Activated CD8-positive, alpha-beta T cell treated with anti-CD3 and anti-CD28 coated beads, Interleukin-2, amount 10 ng/mL, durations not matched to agents 7 days and 5 days (primary cell): ENCODE measurements around the gene IFI16. TPM values are rescaled to one million over a fixed set of nuclear protein-coding genes. Genes with fewer than 3 reads are reported as not detected.

Source experiments
- ATAC-seq: fragments of 150-1000 bp; cut with Tn5 transposase; one replicate; pipeline ENCODE4 v1.10.0; 2021; ENCODE audit warnings: moderate library complexity
- CTCF ChIA-PET: fragments of 350-600 bp; sonication (Branson Sonifier 250); formaldehyde crosslinking; loops from one replicate; lab custom pipeline; 2021; ENCODE audit warnings: antibody characterized with exemption; lab: Charles Lee
- POLR2A ChIA-PET: fragments of 350-600 bp; sonication (Branson Sonifier 250); formaldehyde crosslinking; loops from one replicate; lab custom pipeline; 2021; ENCODE audit warnings: antibody characterized with exemption; lab: Charles Lee
- DNase-seq: peaks from one replicate; pipeline ENCODE4 v3.0.0-alpha.2; 2020
- H3K27ac Mint-ChIP-seq: one replicate; pipeline ENCODE4 v1.8.0; 2021; ENCODE audit warnings: mild to moderate bottlenecking, mixed read lengths
- H3K27me3 Mint-ChIP-seq: one replicate; pipeline ENCODE4 v1.8.0; 2021; ENCODE audit warnings: low read depth, mixed read lengths
- H3K36me3 Mint-ChIP-seq: one replicate; pipeline ENCODE4 v1.8.0; 2021; ENCODE audit warnings: low read depth, mixed read lengths
- H3K4me1 Mint-ChIP-seq: one replicate; pipeline ENCODE4 v1.8.0; 2021; ENCODE audit warnings: low read depth, mixed read lengths
- H3K4me3 Mint-ChIP-seq: one replicate; pipeline ENCODE4 v1.8.0; 2021; ENCODE audit warnings: mild to moderate bottlenecking, mixed read lengths
- H3K9me3 Mint-ChIP-seq: one replicate; pipeline ENCODE4 v1.8.0; 2022; ENCODE audit warnings: mixed read lengths; ENCODE audit not compliant: insufficient read depth
- total RNA-seq, 2 experiments: library from RNA; stranded (reverse); gene quantifications; one replicate each; pipeline ENCODE4 v1.2.3, GENCODE V29; 2021

IFI16 gene
- total RNA-seq, 2 experiments from 2014 or later, result 308 to 314 TPM

DNA sequence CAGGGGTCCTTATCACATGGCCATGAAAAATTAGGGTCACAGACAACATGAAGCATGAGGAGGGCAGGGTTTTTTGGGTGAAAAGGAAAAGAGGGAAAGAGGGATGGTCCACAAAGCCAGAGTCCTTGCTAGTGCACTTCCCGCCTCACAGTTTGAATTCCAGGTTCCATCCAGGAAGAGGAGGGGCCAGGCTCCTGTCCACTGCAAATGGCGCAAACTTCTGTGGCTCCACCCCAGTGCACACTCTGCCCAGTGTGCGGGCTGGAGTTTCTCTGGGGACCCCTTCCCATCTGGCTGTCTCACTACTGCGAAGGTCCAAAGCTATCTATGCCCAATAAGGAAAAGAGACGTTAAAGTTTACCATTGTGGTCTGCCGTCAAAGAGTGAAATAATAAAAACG is 49.0 kb downstream of the IFI16 start:
- no peaks in the 10 kb centered on the region for H3K27me3 Mint-ChIP-seq
- H3K9me3 Mint-ChIP-seq, result no peaks in the 10 kb centered on the region
- H3K27ac Mint-ChIP-seq, result no peak overlapping the region
- ChIA-PET CTCF (interaction anchor here (0.8 to 4.2 kb wide), 3 partner anchors 13 to 74 kb away, joined by 3 to 27 read pairs (median 3); partner anchors contain the start of gene AIM2), POLR2A (interaction anchor here (0.8 to 1.4 kb wide), 3 partner anchors 15 to 49 kb away, joined by 3 read pairs; partner anchors contain the start of gene IFI16)
- DNase-seq (no peak), ATAC-seq (no peak)
- H3K4me1 Mint-ChIP-seq, result peaks cover 21% of the 10 kb centered on the region
- no peak overlapping the region for H3K4me3 Mint-ChIP-seq
- peaks cover 39% of the 10 kb centered on the region for H3K36me3 Mint-ChIP-seq

DNA sequence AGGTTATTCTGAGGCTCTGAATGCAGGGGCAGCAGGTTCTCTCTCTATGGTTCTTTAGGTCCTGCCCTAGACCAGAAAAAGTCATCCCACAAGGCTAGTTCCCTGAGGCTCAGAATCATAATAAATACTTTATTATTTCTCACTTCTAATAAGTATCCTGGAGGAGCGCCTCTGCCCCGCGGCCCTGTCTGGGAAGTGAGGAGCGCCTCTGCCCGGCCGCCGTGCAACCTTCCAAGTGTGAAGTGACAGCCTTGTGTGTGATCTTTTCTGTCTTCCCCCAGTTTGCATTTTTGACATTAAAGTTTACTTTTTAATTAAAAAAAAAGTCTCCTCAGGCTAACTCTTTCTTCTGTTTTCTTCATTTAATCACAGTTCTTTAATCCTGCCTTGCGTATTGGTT is 55.4 kb downstream of the IFI16 start:
- no peak for DNase-seq
- CTCF ChIA-PET, result interaction anchor here (2.0 kb wide), 1 partner anchor 23 kb away, joined by 5 read pairs; no protein-coding TSS in a partner anchor
- Mint-ChIP-seq H3K4me3 (no peak overlapping the region), H3K4me1 (peaks cover 17% of the 10 kb centered on the region), H3K27me3 (no peaks in the 10 kb centered on the region), H3K9me3 (no peaks in the 10 kb centered on the region), H3K36me3 (peaks cover 5% of the 10 kb centered on the region), H3K27ac (no peak overlapping the region)
- ATAC-seq, result no peak
- POLR2A ChIA-PET, result interaction anchor here (1.5 kb wide), 1 partner anchor 56 kb away, joined by 6 read pairs; the partner anchor contains the start of gene IFI16

DNA sequence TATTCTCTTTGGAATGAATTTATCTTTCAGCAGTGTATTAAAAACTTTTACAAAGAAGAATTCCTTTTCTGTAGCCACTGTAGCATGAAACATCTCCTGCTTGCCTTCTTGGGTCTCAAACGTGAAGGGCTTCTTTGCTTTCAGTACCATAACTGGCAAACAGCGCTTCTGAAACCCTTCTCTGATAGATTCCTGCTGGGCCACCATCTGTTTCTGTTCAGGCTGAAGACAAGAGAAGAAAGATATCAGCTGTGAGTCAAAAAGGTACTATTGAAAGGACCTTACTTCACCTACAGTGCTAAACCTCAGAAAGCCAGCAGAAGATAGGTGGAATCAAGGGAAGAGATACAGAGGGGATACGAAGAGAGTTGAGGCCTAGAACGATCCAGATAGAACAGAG is 56.4 kb downstream of the IFI16 start:
- Mint-ChIP-seq H3K4me1 (peaks cover 17% of the 10 kb centered on the region), H3K36me3 (peaks cover 5% of the 10 kb centered on the region), H3K4me3 (no peak overlapping the region), H3K9me3 (no peaks in the 10 kb centered on the region), H3K27me3 (no peaks in the 10 kb centered on the region), H3K27ac (no peak overlapping the region)
- DNase-seq, result no peak
- ChIA-PET POLR2A (interaction anchor here (1.0 kb wide), 1 partner anchor 46 kb away, joined by 5 read pairs; no protein-coding TSS in a partner anchor), CTCF (no interaction called here)
- no peak for ATAC-seq

DNA sequence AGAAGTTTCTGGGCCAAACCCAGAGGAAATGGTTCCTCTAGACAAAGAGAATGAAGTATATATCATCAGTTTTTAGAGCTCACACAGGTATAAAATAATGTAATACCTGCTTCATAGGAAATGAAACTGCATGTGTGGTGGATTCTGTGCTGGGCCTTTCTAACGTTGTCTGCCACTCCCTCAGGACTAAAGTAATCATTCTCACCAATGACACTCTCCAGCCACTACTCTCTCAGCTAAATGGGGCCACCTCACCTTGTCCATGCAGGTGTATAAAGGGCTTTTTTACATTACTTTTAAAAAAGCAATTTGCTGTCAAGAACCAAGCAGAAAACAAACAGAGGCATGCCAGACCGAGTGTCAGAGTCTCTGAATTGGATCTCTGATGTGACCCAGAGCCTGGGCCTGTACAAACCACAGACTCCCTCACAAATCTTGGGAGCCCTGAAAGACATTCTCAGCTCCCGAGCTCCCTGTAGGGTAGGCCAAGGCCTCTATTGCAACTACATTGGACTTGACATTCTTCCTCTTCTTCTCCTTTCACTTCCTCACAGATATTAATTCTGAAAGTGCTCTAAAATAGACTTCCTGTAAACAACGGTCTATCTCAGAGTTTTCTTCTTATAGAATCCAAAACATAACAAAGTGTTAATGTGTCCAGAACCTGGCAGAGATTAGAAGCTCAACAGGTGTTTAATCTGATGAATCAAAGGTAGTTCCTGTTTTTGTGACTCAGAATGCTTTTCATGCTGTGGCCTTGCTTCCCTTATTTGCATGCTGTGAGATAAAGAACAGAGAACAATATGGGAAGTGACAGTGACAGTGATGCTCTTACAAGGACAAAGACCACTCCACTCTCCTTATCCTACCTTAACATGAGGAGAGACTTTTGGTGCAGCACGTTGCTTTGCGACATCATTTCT is 58.3 kb downstream of the IFI16 start:
- H3K9me3 Mint-ChIP-seq, result no peaks in the 10 kb centered on the region
- no peak for DNase-seq
- ATAC-seq, result peak; percentile 59
- H3K27ac Mint-ChIP-seq, result peak overlapping the region; percentile 95
- peaks cover 19% of the 10 kb centered on the region for H3K4me1 Mint-ChIP-seq
- H3K36me3 Mint-ChIP-seq, result peaks cover 5% of the 10 kb centered on the region
- H3K27me3 Mint-ChIP-seq, result peaks cover 5% of the 10 kb centered on the region
- ChIA-PET POLR2A (interaction anchor here (0.7 to 2.6 kb wide), 5 partner anchors 9 to 58 kb away, joined by 3 to 38 read pairs (median 20); partner anchors contain the start of genes AIM2 and IFI16), CTCF (interaction anchor here (0.7 to 2.1 kb wide), 7 partner anchors 9 to 864 kb away, joined by 3 to 14 read pairs (median 5); partner anchors contain the start of gene AIM2)
- H3K4me3 Mint-ChIP-seq, result peak overlapping the region; percentile 71

DNA sequence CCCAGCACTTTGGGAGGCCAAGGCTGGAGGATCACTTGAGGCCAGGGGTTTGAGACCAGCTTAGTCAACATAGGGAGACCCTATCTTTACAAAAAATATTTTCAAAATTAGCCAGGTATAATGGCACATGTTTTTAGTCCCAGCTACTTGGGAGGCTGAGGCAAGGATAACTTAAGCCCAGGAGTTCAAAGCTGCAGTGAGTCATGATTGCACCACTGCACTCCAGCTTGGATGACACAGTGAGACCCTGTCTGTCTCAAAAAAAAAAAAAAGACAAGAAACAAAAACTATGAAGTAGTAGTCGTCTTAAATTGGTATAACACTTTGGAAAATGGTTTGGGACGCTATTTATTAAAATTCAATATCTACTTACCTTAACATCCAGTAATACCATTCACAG is 59.2 kb downstream of the IFI16 start:
- Mint-ChIP-seq H3K27ac (no peak overlapping the region), H3K4me1 (peaks cover 19% of the 10 kb centered on the region), H3K9me3 (no peaks in the 10 kb centered on the region), H3K4me3 (no peak overlapping the region), H3K27me3 (peaks cover 5% of the 10 kb centered on the region), H3K36me3 (peaks cover 5% of the 10 kb centered on the region)
- ATAC-seq (no peak), DNase-seq (no peak)
- CTCF ChIA-PET, result interaction anchor here (1.2 to 2.1 kb wide), 6 partner anchors 8 to 864 kb away, joined by 4 to 14 read pairs (median 6); partner anchors contain the start of gene AIM2
- POLR2A ChIA-PET, result interaction anchor here (1.5 to 2.6 kb wide), 3 partner anchors 8 to 59 kb away, joined by 20 to 38 read pairs (median 26); partner anchors contain the start of genes AIM2 and IFI16

DNA sequence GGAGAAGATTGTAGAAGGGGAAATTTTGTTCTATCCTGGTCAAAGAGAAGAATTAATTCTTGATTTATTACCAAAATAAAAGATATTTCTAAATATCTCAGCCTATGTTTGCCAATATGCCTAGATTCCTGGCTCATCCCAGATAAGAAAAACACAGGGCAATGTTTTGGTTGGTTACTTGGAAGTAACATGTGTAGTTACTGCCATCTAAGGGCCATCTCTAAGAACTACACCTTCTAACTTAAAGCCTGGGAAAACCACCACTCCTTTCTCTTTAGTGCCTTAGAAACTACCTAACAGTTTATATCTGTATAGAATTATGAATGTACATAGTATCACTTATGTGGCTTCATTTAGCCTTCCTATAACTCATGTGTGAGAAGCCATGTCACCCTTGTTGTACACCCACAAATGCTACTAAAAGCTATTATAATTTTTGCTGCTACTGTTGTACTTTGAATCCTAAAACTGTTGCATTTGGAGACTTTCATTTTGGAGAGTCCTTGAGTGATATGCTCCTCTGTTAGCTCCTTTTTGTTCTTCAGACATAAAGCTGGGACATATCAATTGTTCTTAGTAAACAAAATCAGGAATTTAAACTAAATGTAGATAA is 62.4 kb downstream of the IFI16 start:
- POLR2A ChIA-PET, result interaction anchor here (1.9 kb wide), 1 partner anchor 59 kb away, joined by 6 read pairs; no protein-coding TSS in a partner anchor
- no peak for DNase-seq
- ATAC-seq, result no peak

DNA sequence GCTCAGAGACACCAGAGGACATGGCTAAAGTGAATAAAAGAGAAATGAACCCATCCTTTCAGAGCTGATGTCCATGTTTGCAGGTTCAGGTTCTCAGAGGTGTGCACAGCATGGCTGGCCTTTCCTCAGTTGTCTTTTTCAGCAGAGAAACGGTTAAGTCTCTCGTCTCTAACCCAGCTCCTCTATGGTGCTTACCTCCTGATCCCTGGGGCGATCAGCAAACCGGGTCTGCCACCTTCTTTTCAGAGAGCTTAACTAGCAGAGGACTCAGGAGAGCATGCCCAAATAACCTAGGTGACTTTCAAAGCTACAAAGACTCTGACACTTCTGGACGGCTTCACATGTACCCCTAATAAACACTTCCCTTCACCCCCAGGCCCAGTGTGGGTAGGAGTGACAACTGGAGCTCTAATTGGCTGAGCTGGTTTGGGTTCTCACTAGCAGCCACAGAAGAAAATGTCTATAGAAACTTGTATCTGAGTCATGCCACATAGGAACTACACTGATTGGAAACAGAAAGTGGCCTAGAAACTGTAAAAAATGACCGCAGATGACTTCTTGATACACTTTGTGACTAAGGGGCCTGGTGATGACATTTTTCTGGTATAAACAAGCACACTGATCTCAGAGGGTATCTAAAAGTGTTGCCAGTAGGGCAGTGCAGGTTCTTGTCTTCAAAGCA is 66.9 kb downstream of the IFI16 start, which contains the start of gene AIM2:
Gene AIM2, minus strand, starts transcription at position 329 of the 682 bp plus-strand sequence. CDS start 3,267 bp downstream, outside the sequence.
- Mint-ChIP-seq H3K4me1 (peaks cover 21% of the 10 kb centered on the region), H3K27me3 (peaks cover 7% of the 10 kb centered on the region), H3K27ac (peak within 1 kb of the TSS; percentile 97), H3K4me3 (peak within 1 kb of the TSS; percentile 75), H3K9me3 (no peaks in the 10 kb centered on the region), H3K36me3 (no peaks in the 10 kb centered on the region)
- DNase-seq (peak; percentile 68), ATAC-seq (peak; percentile 89)
- POLR2A ChIA-PET, result interaction anchor here (0.6 to 5.3 kb wide), 7 partner anchors 9 to 146 kb away, joined by 3 to 84 read pairs (median 12); partner anchors contain the start of gene IFI16
- CTCF ChIA-PET, result interaction anchor here (0.6 to 4.7 kb wide), 14 partner anchors 8 to 959 kb away, joined by 3 to 55 read pairs (median 3); no protein-coding TSS in a partner anchor

More for the DNA sequence above, 62.4 kb downstream of the IFI16 start:
- Mint-ChIP-seq H3K27me3 (peaks cover 5% of the 10 kb centered on the region), H3K4me3 (no peak overlapping the region), H3K36me3 (peaks cover 4% of the 10 kb centered on the region), H3K9me3 (no peaks in the 10 kb centered on the region), H3K4me1 (peaks cover 29% of the 10 kb centered on the region), H3K27ac (no peak overlapping the region)
- CTCF ChIA-PET, result interaction anchor here (0.6 to 3.9 kb wide), 33 partner anchors 9 to 948 kb away, joined by 3 to 27 read pairs (median 4); partner anchors contain the start of gene IFI16

DNA sequence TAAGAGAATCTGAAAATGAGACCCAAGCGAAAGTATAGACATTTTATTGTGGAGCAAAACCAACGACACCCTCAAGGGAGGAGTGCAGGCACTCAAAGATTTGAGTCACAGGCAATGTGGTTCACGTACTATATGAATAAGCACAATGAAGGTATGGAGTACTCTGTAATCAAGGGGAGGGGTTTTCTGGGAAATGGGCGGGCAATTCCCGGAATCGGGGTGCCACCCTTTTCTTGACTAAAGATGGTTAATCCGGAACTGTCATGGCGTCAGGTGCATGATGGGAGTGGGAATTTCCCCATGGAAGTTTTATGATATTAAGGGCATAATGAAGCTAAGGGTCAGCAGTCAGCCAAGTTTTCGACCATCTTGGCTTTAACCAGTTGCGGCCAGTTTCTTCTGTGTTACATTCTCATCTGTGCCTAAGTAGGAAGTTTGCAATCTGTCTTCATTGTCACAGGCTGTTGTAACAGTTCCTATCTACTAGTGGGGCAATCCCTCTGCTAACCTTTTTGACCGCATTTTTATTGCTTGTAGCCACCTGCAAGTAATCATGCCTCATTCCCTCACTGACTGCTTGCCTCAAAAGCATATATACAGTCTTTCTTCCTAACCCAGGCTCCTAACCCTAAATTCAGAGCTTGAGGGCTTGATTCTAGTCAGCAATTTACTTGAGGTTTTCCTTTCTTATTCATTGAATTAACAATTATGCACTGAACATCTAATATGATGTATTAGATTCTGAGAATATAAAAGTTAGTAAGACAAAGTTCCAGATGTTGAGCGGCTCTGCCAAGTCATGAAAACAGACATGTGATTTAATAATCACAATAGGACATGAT is 67.6 kb downstream of the IFI16 start:
- peak; percentile 94 for DNase-seq
- peak; percentile 90 for ATAC-seq
- H3K4me3 Mint-ChIP-seq, result peak overlapping the region; percentile 75

DNA sequence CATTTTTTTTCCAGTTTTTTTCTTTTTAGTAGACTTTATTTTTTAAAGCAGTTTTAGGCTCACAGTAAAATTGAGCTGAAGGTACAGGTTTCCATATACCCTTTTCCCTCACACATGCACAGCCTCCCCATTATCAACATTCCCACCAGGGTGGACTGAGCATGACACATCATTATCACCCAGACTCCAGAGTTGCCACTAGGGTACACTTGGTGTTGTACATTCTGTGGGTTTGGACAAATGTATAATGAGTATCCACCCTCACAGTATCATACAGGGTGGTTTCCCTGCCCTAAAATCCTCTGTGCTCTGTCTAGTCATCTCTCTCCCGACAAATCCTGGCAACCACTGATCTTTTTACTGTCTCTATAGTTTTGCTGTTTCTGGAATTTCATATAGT is 69.8 kb downstream of the IFI16 start:
- H3K9me3 Mint-ChIP-seq, result no peaks in the 10 kb centered on the region
- POLR2A ChIA-PET, result interaction anchor here (5.3 kb wide), 1 partner anchor 70 kb away, joined by 84 read pairs; the partner anchor contains the start of gene IFI16
- CTCF ChIA-PET, result interaction anchor here (0.6 to 4.7 kb wide), 2 partner anchors 10 to 290 kb away, joined by 3 to 55 read pairs; no protein-coding TSS in a partner anchor
- peaks cover 15% of the 10 kb centered on the region for H3K27me3 Mint-ChIP-seq
- DNase-seq (no peak), ATAC-seq (no peak)
- no peak overlapping the region for H3K4me3 Mint-ChIP-seq
- no peak overlapping the region for H3K27ac Mint-ChIP-seq
- H3K4me1 Mint-ChIP-seq, result peaks cover 21% of the 10 kb centered on the region
- no peaks in the 10 kb centered on the region for H3K36me3 Mint-ChIP-seq

More for the DNA sequence above, 67.6 kb downstream of the IFI16 start:
- POLR2A ChIA-PET, result interaction anchor here (0.6 to 5.3 kb wide), 8 partner anchors 9 to 147 kb away, joined by 3 to 84 read pairs (median 11); partner anchors contain the start of gene IFI16
- Mint-ChIP-seq H3K27me3 (peaks cover 11% of the 10 kb centered on the region), H3K27ac (peak overlapping the region; percentile 97), H3K36me3 (no peaks in the 10 kb centered on the region), H3K4me1 (peaks cover 21% of the 10 kb centered on the region), H3K9me3 (no peaks in the 10 kb centered on the region)
- CTCF ChIA-PET, result interaction anchor here (0.9 to 4.7 kb wide), 11 partner anchors 9 to 959 kb away, joined by 3 to 55 read pairs (median 3); no protein-coding TSS in a partner anchor

DNA sequence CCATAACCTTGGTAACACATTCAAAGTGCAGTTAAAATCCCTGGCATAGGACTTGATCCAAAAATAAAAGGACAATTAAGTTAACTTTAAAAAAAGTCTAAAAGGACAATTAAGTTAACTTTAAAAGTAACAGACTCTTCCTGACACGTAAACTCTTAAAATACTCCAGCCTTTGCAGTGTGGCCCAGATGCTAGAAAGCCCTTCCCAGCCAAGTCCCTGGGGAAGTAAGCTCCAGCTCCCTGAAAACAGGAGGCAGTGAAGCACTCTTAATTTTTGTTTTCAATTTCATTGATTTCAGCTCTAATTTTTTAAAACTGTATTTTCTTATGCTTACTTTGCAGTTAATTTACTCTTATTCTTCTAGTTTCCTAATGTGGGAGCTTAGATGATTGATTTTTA is 71.9 kb downstream of the IFI16 start:
- ATAC-seq, result no peak
- Mint-ChIP-seq H3K27ac (no peak overlapping the region), H3K9me3 (no peaks in the 10 kb centered on the region), H3K4me3 (no peak overlapping the region), H3K4me1 (peaks cover 14% of the 10 kb centered on the region), H3K27me3 (peaks cover 15% of the 10 kb centered on the region), H3K36me3 (no peaks in the 10 kb centered on the region)
- ChIA-PET CTCF (interaction anchor here (0.7 to 0.9 kb wide), 2 partner anchors 50 to 867 kb away, joined by 3 read pairs; no protein-coding TSS in a partner anchor), POLR2A (no interaction called here)
- DNase-seq, result no peak
